ENCODE data around the gene AGPAT3.

Gene AGPAT3

DNA sequence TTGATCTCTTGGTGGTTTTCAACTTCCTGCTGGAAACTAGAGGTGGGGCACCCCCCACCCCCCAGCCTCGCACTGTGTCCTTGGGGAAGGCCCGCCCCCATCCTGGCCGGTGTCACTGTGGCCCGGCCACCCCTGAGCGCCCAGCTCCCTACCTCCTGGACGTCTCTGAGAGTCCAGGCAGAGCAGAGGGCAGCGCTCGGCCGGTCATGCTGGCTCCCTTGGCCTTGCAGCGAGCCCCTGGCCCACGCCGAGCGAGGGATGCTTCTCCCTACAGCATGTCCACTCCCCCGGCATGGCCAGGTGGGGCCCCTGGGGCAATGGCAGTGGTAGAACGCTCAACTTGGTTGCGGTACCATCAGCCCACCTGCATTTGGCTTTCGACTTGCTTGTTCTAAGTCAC is 118.4 kb downstream of the AGPAT3 start:
- DNase-seq: no peak

GRCh38 chr21:43983860-43984420 is 118.9 kb downstream of the AGPAT3 start:
- DNase-seq: no peak

- DNase-seq: no peak
Measured at GRCh38 chr21:43984905-43985689, 120.1 kb downstream of the AGPAT3 start.

GRCh38 chr21:43985690-43986251 is 120.7 kb downstream of the AGPAT3 start:
- no peak for DNase-seq

DNA sequence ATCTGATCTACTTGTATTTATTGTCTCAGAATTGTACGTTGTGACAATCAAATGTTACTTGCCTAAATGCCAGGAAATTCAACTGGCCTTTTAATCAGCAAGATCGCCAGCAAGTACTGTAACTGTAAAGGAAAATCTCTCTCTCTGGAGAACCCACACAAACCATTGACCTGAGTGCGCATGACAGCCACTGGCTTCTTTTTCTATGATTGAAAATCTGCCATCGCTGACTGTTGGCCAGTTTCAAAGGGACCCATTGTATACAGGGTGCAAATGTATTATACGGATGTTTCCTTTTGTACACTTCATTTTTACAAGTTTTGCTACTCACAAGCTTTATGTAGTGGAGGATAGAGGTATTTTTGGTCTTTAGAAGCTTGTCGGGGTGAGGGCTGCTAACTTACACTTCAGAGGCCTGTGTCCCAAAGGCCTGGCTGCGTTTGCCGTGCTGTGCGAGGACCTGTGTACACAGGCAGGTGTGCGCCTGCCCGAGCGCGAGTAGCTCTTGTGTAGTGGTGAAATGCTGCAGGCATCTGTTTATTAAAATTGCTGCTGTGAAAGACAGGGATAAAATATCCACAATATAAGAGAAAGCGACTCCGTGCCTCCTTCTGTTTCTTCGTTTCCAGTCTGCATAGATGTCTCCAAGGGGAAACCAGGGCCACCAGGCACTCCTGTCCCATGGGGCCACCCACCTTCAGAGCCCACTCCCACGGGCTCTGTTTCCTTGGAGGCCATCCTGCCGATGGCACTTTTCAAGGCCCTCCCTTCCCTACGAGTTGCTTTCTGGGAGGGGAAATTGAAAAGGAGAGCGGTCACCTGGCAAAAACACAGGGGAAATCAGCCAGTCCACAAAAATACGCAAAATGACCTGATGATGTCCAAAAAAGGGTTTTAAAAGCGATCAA is 121.8 kb downstream of the AGPAT3 start:
- DNase-seq: no peak

DNA sequence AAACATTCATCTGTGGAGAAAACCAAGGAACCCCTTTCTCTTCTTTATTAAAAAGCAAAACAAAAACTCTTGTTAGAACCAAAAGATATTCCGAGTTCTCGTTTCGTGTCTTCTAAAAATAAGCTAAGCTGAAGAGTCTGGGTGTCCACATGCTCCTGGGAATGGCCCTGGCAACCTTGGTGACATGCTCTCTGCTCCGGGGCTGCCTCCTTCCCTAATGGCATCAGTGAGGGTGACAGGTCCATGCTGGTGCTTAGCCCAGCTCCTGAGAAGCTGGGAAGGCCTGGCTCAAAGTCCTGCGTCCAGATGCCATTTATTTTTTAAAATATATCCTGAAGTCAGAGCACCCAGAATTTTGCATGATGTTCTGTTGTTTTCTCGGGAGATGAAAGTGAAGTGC is 122.5 kb downstream of the AGPAT3 start:
- no peak for DNase-seq

- no peak for DNase-seq
Measured at GRCh38 chr21:43988016-43988415, 123.0 kb downstream of the AGPAT3 start.

DNA sequence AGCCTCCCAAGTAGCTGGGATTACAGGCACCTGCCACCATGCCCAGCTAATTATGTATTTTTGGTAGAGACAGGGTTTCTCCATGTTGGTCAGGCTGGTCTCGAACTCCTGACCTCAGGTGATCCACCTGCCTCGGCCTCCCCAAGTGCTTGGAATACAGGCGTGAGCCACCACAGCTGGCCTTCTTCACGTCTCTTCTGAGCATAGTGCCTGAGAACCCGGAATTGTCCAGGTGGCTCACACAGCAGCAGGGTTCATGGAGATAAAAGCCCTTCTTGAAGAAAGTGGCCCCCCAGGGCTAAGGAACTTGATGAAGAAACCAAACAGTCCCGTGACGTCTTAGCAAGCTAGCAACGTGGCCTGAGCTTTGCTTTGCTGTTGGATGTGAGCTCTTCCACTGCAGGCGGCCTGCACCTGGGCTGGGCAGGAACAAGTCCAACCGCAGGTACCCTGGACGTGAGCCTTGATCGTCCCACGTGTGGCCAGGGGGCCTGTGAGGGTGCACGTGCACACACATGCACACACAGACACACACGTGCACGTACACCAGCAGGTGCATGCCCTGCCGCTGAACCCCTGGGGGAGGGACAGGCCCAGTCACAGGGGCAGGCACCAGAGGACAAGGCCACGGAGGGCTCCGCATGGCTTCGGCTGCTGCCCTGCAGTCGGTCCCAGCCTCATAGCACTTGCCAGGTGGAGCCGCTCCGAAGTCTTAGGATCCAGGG is 123.6 kb downstream of the AGPAT3 start:
- no peak for DNase-seq

- no peak for DNase-seq
Measured at GRCh38 chr21:43989401-43989800, 124.4 kb downstream of the AGPAT3 start.

GRCh38 chr21:43991447-43991991 is 126.5 kb downstream of the AGPAT3 start:
- DNase-seq: no peak

DNA sequence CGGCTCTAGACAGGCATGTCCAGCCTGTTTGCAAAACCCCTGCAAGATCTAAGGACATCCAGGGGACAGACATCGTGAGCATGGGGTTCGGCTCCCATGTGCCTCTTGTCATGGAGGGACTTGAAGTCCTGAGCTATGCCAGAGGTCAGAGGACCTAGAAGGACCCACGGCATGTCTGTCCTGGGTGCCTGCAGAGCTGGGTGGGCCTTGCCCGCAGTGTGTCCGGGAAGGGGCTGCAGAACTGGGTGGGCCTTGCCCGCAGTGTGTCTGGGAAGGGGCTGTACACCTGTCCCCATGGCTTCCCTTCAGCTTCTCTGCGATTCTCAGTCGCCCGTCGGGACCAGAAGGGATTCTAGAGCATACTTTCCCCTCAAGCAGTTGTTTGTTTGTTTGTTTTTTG is 127.1 kb downstream of the AGPAT3 start:
- DNase-seq: no peak

DNA sequence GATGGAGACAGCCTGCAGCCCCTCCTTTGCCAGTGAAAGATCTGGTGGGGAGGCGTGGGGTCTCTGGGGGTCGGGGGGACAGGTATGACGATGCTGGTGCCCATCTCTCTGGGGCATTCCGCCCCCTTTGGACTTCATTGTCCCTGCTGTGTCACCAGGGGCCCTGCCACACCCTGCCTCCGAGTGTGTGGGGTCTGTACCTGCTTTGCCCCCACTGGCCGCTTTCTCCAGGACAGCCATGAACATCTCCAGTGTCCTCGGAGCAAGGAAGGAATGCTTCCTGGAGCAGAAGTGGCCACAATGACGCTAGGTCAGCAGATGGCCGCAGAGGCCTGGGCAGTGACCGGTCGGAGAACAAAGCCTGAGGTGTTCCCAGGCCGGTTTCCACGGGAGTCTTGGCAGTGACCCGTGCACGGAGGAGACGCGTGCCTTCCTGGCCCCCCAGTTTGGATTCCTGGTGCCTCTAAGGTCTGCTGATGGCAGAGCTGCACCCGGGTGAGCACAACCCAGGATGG is 128.5 kb downstream of the AGPAT3 start:
- no peak for DNase-seq

GRCh38 chr21:43994085-43994484 is 129.1 kb downstream of the AGPAT3 start:
- no peak for DNase-seq

GRCh38 chr21:43994646-43995045 is 129.6 kb downstream of the AGPAT3 start:
- DNase-seq: no peak

GRCh38 chr21:43995521-43996105 is 130.6 kb downstream of the AGPAT3 start:
- no peak for DNase-seq

DNA sequence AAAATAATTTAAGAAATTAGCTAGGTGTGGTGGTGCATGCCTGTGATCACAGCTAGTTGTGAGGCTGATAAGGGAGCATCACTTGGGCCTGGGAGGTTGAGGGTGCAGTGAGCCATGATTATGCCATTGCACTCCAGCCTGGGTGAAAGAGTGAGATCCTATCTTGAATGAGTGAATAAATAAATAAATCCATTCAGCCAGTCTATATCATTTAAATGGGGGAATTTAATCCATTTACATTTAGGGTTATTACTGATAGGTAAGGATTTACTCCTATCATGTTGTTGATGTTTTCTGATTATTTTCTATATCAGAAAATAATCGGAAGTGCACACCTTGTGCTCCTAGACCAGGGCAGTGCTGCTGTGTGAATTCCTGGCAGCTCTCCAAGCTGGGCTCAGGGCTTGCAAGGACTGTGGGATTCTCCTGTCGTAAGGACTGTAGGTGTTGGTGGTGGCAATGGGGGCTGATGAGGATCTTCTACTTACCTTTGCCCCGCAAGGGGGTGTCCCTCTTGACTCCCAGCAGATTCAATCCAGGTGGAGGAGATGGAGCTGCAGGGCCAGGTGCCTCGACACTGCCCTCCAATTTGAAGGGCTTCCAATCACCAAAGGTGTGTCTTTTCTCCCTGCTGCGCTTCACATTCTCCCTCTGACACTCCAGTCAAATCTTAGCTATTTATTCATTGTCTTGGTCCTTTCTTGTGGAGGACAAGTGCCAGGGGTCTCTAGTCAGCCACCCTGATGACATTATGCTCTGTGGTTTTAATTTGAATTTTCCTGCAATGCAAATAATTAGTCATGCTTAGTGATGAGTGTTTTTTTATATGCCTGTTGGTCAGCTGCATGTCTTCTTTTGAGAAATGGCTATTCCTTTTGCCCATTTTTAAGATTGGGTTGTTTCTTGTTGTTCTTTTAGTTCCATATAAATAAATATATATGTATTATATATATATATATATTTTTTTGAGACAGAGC is 133.0 kb downstream of the AGPAT3 start:
- DNase-seq: peak; percentile 26

DNA sequence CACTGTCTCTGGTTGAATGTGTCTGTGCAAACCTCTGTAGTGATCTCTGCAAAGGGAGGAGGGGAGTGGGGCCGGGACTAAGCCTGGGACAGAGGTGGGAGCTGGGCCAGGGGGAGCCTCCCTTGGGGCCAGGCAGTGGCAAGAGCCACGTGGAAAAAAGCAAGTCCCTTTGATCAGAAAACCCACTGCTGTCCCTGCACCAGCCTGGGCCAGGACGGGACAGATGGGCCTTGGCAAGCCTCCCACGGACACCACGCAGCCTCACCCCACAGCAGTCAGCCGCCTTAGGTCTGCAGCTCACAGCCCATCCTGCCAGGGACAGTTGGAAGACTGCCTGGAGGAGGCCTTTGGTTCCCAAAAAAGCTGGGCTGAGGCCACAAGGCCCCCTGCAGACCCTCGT is 135.3 kb downstream of the AGPAT3 start:
- no peak for DNase-seq

DNA sequence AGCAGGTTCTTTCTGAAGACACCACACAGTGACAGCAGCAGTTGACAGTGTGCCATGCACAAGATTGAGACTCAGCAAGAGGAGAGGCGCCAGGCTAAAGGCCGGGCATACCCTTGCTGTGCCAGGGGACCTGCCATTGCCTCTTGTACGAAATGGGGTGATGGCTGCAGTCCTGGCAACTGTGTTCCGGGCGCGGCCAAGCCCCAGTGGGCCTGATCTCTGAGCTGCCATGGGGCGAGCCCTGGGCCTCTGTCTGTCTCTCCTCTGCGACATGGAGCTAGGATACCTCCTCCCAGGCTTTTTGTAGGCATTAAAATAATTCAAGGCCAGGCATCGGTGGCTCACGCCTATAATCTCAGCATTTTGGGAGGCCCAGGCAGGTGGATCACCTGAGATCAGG is 137.5 kb downstream of the AGPAT3 start:
- DNase-seq: no peak

DNA sequence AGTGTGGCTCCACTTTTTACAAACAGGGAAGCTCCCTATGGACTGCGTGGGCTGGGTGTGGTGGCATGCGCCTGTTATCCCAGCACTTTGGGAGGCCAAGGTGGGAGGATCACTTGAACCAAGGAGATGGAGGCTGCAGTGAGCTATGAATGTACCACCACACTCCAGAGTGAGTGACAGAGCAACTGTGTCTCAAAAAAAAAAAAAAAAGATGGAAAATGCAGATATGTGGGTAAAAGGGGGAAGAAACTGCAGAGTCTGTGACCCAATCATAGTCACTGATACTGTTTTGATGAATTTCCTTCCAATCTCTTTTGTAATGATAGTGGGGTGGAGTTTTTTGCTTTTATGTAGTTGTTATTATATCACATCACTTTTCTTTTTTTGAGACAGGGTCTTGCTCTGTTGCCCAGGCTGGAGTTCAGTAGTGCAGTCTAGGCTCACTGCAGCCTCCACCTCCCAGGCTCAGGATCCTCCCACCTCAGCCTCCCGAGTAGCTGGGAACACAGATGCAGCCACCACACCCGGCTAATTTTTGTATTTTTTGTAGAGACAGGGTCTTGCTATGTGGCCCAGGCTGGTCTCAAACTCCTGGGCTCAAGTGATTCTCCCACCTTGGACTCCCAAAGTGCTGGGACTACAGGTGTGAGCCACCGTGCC is 138.4 kb downstream of the AGPAT3 start:
- DNase-seq: no peak

GRCh38 chr21:44005071-44005470 is 140.0 kb downstream of the AGPAT3 start:
- DNase-seq: no peak

Data from RPMI8226 (cell line).